GM18951 (cell line): ENCODE measurements around the gene KIR3DL3.
"Not testable (repeated sequence)": the region's sequence is repeated elsewhere in the genome, so short reads cannot be mapped to it uniquely, and the experiment has no call there.

Experiments used
- POLR2A ChIP-seq: IDR thresholded peaks from 4 replicates; pipeline ENCODE4 v1.6.1; 2011; ENCODE audit warnings: mild to moderate bottlenecking; ENCODE audit not compliant: insufficient read length, insufficient read depth; ENCODE audit errors: extremely low read depth
- in situ Hi-C: fragments of 300-500 bp; cut with MboI; formaldehyde crosslinking; loops from one replicate; pipeline ENCODE4 v1.12.0; 2022; ENCODE audit warnings: low sequenced_read_pairs, mixed read lengths, inconsistent platforms; ENCODE audit not compliant: unreplicated experiment

The KIR3DL3 gene

DNA sequence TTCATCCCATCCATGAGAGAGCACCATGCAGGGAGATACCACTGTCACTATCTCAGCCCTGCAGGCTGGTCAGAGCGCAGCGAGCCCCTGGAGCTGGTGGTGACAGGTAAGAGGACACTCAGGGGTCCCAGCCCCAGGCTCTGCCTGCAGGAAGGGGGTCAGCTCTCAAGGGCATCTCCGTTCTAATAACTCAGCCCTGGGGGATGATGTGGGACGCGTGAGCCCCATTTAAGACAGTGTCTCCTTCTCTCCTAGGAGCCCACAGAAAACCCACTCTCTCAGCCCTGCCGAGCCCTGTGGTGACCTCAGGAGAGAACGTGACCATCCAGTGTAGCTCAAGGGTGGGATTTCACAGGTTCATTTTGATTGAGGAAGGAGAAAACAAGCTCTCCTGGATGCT is 15.5 kb upstream of the KIR3DL3 start:
- TF ChIP-seq POLR2A, result no peak
- in situ Hi-C loops, result no loop called here

DNA sequence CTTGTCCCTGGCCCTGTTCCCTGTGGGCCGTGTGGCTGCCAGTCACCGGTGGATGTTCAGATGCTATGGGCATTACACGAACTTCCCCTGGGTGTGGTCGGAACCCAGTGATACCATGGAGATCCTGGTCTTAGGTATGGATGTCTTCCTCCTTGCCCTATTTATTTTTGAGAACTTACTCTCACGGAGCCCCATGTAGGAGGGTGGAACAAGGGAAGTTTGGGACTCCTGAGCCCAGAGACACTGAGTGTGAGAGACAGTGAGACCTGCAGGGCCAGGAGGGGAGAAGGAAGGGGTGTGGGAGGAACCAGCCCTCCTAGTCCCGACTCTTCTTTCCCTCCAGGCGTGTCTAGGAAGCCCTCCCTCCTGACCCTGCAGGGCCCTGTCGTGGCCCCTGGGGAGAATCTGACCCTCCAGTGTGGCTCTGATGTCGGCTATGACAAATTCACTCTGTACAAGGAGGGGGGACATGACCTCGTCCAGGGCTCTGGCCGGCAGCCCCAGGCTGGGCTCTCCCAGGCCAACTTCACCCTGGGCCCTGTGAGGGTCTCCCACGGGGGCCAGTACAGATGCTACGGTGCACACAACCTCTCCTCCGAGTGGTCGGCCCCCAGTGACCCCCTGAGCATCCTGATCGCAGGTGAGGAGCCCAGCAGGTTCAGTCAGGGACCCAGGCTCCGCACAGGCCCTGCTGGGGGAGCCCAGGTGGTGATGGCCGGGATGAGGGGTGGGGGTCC is 14.9 kb upstream of the KIR3DL3 start:
- in situ Hi-C loops, result no loop called here
- TF ChIP-seq POLR2A, result no peak

DNA sequence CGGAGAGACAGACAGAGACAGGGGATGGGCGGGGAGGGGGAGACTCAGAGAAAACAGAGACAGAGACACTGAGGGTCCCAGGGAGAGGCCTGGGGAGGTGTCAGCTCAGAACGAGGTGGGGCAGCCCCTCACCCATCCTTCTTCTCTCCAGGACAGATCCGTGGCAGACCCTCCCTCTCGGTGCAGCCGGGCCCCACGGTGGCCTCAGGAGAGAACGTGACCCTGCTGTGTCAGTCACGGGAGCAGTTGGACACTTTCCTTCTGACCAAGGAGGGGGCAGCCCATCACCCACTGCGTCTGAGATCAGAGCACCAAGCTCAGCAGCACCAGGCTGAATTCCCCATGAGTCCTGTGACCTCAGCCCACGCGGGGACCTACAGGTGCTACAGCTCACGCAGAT is 14.3 kb upstream of the KIR3DL3 start:
- in situ Hi-C loops, result not testable (repeated sequence)

DNA sequence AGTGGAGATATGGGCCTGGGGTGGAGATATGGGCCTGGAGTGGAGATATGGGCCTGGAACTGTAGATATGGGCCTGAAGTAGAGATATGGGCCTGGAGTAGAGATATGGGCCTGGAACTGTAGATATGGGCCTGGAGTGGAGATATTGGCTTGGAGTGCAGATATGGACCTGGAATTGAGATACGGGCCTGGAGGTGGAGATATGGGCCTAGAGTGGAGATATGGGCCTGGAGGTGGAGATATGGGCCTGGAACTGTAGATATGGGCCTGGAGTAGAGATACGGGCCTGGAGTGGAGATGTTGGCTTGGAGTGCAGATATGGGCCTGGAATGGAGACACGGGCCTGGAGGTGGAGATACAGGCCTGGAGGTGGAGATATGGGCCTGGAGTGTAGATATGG is 402 bp downstream of the KIR3DL3 start:
- TF ChIP-seq POLR2A, result no peak
- in situ Hi-C loops, result no loop called here

DNA sequence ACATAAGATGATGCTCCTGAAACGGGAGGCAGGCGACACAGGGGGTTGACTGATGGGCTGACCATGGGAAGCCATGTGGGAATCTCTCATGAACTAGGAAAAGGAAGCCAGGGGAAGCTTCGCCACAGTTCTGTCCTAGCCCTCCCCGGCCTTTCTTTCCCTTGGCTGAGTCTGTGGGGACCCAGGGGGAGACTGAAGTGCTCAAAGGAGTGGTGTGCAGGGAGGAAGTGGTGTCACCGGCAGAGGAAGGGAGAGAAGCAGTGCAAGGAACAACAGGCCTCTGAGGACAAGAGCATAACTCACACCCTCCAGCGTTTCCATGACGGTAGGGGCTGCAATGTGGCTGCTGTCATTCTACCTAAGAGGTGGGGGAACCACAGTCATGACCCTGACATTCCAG is 1.1 kb downstream of the KIR3DL3 start:
- in situ Hi-C loops, result no loop called here
- no peak for TF ChIP-seq POLR2A

DNA sequence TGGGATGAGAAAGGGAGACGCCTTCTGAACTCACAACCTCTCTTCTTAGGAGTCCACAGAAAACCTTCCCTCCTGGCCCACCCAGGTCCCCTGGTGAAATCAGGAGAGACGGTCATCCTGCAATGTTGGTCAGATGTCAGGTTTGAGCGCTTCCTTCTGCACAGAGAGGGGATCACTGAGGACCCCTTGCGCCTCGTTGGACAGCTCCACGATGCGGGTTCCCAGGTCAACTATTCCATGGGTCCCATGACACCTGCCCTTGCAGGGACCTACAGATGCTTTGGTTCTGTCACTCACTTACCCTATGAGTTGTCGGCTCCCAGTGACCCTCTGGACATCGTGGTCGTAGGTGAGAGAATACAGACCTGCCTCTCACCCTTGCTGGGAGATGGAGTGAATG is 3.3 kb downstream of the KIR3DL3 start:
- TF ChIP-seq POLR2A, result no peak
- in situ Hi-C loops, result no loop called here

DNA sequence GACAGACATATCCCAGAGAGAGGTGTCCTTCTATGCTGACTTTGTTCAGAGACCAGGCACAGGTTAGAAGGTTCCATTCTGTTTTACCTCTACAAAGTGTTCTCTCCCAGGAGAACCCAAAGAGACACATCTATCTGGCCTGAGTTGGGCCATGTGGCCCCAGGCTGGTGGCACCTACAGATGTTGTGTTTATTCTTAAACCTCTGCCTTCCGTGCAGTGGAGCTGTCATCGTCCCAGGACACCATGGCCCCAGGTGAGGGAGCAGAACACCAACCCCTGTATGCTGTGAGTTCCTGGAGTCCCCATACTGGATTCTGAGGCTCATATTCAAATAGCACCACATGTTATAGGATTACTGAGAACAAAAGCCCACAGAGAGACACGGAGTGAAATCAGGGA is 3.9 kb downstream of the KIR3DL3 start:
- no peak for TF ChIP-seq POLR2A
- in situ Hi-C loops, result no loop called here

DNA sequence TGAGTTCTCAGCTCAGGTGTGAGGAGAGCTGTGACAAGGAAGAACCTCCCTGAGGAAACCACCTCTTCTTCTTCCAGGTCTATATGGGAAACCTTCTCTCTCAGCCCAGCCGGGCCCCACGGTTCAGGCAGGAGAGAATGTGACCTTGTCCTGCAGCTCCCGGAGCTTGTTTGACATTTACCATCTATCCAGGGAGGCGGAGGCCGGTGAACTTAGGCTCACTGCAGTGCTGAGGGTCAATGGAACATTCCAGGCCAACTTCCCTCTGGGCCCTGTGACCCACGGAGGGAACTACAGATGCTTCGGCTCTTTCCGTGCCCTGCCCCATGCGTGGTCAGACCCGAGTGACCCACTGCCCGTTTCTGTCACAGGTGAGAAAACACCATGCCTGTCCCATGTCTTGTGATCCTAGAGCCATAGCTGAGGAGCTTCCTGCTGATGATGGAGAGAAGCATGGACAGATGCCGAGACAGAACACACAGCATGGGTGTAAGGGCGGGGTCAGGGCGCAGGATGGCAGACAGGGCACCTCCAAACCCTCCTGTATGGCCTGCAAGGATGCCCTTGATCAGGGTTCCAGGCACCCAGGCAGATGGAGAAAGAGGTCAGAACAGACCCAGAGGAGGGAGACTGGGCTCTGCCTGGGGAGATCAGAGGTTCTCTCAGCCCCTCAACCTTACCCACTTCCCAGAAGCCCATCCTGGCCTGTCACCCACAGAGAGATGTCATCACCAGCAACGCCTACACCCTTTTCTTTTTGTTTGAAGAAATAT is 5.4 kb downstream of the KIR3DL3 start:
- in situ Hi-C loops, result no loop called here

DNA sequence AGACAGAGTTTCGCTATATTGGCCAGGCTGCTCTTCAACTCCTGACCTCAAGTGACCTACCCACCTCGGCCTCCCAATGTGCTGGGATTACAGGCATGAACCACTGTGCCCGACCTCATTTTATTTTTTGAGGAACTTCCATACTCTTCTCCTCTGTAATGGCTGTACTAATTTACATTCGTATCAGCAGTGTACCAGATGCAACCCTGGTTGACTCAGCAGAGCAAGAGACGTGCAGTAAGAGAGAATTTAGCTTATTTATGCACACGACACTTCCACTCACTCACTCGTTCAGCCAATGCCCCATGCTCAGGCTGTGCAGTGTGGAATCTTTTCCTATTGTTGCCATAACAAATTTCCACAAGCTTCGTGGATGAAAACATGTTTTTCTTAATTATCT is 6.9 kb downstream of the KIR3DL3 start:
- in situ Hi-C loops, result no loop called here
- no peak for TF ChIP-seq POLR2A

More for the DNA sequence above, 5.4 kb downstream of the KIR3DL3 start:
- TF ChIP-seq POLR2A, result no peak

DNA sequence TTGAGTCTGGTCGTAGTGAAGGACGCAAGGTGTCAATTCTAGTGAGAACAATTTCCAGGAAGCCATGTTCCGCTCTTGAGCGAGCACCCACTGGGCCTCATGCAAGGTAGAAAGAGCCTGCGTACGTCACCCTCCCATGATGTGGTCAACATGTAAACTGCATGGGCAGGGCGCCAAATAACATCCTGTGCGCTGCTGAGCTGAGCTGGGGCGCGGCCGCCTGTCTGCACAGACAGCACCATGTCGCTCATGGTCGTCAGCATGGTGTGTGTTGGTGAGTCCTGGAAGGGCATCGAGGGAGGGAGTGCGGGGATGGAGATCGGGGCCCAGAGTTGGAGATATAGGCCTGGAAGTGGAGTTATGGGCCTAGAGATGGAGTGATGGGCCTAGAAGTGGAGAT is 14.1 kb downstream of the KIR3DL3 start, which contains the start of gene KIR2DL3:
Gene KIR2DL3 (plus strand): TSS at position 208 of the 400 bp plus-strand sequence. CDS start 33 bp downstream, at position 241.
- in situ Hi-C loops, result not testable (repeated sequence)

DNA sequence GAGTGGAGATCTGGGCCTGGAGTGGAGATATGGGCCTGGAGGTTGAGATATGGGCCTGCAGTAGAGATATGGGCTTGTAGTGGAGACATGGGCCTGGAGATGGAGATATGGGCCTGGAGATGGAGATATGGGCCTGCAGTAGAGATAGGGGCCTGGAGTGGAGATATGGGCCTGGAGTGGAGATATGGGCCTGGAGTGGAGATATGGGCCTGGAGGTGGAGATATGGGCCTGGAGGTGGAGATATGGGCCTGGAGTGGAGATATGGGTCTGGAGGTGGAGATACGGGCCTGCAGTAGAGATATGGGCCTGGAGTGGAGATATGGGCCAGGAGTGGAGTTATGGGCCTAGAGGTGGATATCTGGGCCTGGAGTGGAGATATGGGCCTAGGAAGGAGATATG is 14.5 kb downstream of the KIR3DL3 start:
- in situ Hi-C loops, result no loop called here
- TF ChIP-seq POLR2A, result no peak

DNA sequence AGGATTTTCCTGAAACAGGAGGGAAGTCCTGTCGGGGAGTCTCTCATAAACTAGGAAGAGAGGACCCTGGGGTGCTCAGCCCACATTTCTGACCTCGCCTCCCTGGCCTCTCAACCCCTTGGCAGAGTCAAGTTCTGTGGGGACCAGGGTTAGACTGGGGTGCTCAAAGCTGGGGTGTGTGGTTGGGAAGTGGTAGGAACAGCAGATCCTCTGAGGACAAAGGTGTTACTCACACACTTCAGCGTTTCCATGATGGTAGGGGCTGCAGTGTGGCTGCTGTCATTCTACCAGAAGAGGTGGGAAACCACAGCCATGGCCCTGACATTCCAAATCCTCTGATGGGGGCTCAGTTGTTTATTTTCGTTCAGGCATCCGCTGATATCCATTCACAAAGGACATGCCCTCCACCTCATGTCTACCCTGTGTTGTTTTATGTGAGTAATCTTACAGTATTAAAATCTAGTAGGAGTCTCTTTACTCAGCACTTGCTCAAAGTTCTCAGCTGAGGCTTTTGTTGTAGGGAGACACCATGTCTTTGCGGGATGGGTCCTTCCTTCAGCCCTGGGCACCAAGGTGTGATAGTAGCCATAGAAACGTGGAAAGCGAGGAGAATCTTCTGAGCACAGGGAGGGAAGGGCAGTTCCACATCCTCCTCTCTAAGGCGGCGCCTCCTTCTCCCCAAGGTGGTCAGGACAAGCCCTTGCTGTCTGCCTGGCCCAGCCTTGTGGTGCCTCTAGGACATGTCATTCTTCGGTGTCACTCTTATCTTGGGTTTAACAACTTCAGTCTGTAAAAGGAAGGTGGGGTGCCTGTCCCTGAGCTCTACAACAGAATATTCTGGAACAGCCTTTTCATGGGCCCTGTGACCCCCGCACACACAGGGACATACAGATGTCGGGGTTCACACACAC is 15.6 kb downstream of the KIR3DL3 start:
- TF ChIP-seq POLR2A, result no peak
- in situ Hi-C loops, result no loop called here

DNA sequence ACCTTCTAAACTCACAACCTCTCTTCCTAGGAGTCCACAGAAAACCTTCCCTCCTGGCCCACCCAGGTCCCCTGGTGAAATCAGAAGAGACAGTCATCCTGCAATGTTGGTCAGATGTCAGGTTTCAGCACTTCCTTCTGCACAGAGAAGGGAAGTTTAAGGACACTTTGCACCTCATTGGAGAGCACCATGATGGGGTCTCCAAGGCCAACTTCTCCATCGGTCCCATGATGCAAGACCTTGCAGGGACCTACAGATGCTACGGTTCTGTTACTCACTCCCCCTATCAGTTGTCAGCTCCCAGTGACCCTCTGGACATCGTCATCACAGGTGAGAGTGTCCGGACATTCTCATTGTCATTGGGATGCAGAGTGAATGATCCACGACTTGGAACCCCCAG is 17.7 kb downstream of the KIR3DL3 start:
- in situ Hi-C loops, result not testable (repeated sequence)

DNA sequence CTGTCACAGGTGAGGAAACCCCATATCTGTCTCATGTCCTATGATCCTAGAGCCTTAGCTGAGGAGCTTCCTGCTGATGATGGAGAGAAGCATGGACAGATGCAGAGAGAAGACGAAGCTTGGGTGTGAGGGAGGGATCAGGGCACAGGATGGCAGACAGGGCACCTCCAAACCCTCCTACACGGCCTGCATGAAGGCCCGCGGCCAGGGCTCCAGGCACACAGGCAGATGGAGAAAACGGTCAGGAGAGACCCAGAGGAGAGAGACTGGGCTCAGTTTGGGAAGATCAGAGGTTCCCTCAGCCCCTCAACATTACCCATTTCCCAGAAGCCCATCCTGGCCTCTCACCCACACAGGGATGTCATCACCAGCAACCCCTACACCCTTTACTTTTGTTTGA is 19.8 kb downstream of the KIR3DL3 start:
- in situ Hi-C loops, result not testable (repeated sequence)

DNA sequence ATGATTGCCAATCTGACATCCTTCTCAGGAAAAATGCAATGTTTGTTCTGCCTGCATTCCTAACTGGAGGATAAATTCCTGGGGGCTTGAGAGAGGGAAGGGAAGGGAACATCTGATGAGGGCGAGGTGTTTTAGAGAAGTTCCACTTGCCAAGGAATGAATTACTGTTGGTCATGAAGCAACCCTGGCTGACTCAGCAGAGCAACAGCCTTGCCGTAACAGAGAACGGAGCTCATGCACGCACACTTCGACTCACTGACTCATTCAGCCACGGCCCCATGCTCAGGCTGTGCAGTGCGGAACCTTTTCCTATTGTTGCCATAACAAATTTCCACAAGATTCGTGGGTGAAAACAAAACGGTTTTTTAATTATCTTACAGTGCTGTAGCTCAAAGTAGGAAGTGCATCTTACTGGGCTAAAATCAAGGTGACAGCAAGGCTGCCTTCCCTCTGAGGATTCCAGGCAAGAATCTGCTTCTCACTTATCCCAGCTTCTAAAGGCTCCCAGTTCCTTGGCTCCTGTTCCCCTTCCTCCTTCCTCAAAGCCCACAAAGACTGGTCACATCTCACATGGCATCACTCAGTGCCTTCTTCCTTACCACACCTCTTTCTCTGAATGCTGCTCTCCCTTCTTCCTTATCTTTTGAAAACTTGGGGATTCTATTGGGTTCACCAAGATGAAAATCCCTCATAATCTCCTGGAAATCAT is 23.5 kb downstream of the KIR3DL3 start:
- in situ Hi-C loops, result not testable (repeated sequence)

DNA sequence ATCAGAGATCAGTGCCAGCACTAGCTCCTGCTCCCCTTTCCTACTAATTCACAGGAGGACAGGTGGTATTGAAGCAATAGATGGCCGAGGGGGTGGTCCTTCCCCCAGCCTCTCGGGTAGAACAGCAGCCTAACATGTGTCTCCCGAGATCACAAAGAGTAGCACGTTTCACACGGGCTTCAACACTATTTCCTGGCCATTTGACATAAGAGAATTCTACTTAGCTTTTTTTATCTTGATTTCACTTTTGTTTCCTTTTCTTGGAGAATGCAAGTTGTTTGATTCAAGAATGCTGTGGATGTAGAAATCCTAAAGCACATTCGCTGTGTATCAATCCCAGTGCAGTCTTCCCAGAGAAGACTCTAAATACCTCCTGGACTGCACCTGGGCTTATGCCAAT is 26.0 kb downstream of the KIR3DL3 start:
- in situ Hi-C loops, result not testable (repeated sequence)

DNA sequence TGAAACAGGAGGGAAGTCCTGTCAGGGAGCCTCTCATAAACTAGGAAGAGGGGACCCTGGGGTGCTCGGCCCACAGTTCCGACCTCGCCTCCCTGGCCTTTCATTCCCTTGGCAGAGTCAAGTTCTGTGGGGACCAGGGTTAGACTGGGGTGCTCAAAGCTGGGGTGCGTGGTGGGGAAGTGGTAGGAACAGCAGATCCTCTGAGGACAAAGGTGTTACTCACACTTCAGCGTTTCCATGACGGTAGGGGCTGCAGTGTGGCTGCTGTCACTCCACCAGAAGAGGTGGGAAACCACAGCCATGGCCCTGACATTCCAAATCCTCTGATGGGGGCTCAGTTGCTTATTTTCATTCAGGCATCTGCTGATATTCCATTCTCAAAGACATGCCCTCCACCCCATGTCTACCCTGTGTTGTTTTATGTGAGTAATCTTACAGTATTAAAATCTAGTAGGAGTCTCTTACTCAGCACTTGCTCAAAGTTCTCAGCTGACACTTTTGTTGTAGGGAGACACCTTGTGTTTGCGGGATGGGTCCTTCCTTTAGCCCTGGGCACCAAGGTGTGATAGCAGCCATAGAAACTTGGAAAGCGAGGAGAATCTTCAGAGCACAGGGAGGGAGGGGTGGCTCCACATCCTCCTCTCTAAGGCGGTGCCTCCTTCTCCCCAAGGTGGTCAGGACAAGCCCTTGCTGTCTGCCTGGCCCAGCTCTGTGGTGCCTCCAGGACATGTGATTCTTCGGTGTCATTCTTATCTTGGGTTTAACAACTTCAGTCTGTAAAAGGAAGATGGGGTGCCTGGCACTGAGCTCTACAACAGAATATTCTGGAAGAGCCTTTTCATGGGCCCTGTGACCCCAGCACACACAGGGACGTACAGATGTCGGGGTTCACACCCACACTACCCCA is 32.2 kb downstream of the KIR3DL3 start:
- in situ Hi-C loops, result not testable (repeated sequence)

DNA sequence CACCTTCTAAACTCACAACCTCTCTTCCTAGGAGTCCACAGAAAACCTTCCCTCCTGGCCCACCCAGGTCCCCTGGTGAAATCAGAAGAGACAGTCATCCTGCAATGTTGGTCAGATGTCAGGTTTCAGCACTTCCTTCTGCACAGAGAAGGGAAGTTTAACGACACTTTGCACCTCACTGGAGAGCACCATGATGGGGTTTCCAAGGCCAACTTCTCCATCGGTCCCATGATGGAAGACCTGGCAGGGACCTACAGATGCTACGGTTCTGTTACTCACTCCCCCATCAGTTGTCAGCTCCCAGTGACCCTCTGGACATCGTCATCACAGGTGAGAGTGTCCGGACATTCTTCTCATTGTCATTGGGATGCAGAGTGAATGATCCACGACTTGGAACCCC is 34.3 kb downstream of the KIR3DL3 start:
- in situ Hi-C loops, result not testable (repeated sequence)
